GM20431 (cell line): ENCODE results near the gene SETSIP.
"Not testable (repeated sequence)": the region's sequence is repeated elsewhere in the genome, so short reads cannot be mapped to it uniquely, and the experiment has no call there.

Experiments used
- in situ Hi-C: fragments of 300-500 bp; cut with MseI, MboI; formaldehyde crosslinking; loops from one replicate; pipeline ENCODE4 v1.15.0; 2020; ENCODE audit warnings: low sequenced_read_pairs; ENCODE audit not compliant: unreplicated experiment

SETSIP gene

DNA sequence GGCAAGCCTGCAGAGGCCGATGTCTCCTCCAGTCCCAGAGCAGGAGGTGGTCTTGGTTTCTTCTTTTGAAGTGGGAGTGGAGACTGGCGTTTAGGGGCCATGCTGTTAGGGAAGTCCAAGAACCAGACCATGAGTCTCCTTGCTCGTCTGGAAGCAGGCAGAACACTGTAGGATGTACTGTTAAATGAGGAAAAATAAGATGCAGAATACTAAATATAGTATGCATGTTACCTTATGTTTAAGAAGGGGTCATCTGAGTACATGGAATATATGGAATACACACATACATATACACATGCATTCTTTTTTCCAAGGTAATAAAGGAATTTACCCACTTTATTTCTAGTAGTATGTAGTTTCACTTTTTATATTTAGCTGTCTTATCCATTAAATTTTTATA, at the start of gene SETSIP:
Gene SETSIP (minus strand): TSS at position 101 of the 400 bp plus-strand sequence. CDS start 0 bp downstream, at position 101.
- in situ Hi-C loops: no loop called here

DNA sequence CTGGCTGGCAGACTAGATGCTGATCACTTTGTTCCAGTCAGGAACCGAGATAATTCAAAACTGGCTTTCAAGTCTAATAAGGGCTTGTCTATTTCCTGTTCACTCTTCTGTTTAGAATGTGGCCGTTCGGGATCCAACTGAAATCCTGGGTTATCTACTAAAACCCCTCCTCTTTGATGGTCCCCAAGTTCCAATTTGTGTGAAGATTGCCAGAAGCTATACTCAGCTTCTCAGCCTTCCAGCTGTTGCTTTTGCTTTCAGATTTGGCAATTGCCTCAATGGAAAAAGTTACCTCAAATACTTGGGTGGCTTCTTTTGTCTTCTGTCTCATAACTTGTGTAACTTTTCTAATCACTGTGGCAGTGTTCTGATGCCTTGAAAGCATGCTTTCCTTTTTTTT, 48.7 kb upstream of the SETSIP start:
- in situ Hi-C loops: no loop called here

GRCh38 chr1:92118826-92119225, 43.6 kb upstream of the SETSIP start:
- in situ Hi-C loops: no loop called here

GRCh38 chr1:92117526-92117925, 42.3 kb upstream of the SETSIP start:
- in situ Hi-C loops: no loop called here

- in situ Hi-C loops: no loop called here
These were observed 33.4 kb upstream of the SETSIP start for GRCh38 chr1:92108631-92109030.

- in situ Hi-C loops: no loop called here
These were observed 30.4 kb upstream of the SETSIP start for GRCh38 chr1:92105546-92106081.

DNA sequence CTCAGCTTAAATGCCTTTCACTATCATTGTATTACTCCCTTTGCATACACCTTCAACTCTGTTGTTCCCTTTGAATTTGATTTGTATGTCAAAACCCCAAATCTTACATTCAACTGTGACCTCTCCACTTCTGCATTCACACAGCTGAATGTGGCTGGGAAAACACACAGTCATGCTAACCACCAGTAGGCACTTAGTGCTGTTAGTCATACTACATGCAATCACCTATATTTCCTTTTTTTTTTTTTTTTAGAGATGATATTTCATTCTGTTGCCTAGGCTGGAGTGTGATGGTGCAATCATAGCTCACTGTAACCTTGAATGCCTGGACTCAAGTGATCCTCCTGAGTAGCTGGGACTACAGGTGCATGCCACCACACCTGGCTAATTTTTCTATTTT, 21.1 kb upstream of the SETSIP start:
- in situ Hi-C loops: no loop called here

GRCh38 chr1:92095874-92096273, 20.7 kb upstream of the SETSIP start:
- in situ Hi-C loops: no loop called here

GRCh38 chr1:92094595-92094994, 19.4 kb upstream of the SETSIP start:
- in situ Hi-C loops: no loop called here

GRCh38 chr1:92094090-92094489, 18.9 kb upstream of the SETSIP start:
- in situ Hi-C loops: no loop called here

DNA sequence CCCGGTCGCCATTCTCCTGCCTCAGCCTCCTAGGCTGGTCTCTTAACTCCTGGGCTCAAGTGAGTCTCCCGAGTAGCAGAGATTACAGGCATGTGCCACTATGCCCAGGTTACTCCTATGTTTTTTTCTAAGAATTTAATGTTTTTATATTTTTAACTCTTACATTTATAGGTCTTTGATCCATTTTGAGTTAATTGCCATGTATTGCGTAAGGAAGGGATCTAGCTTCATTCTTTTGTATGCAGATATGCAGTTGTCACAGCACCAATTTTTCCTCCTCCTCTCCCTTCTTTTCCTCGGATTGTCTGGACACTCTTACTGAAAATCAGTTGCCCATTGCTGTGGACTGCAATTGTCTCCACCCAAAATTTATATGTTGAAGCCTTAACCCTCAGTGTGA, 16.4 kb upstream of the SETSIP start:
- in situ Hi-C loops: no loop called here

- in situ Hi-C loops: no loop called here
These were observed 12.3 kb upstream of the SETSIP start for GRCh38 chr1:92087542-92087941.

DNA sequence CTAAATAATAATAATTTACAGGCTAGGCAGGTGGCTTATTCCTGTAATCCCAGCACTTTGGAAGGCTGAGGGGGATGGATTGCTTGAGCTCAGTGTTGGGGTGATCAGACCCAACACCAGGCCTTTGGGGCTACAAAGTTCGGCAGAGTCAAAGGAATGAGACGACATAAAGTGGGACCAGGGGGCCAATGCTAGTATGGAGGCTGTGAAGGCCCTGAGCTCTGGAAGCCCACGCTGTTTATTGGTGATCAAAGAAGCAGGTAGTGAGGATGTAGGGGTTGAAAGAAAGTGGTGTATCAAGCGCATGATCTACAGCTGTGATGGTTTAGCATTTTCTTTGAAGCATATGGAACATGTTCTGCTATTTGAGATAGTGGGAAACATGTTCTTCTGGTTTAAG, 10.5 kb upstream of the SETSIP start:
- in situ Hi-C loops: no loop called here

- in situ Hi-C loops: no loop called here
These were observed 9.4 kb upstream of the SETSIP start for GRCh38 chr1:92084651-92085050.

GRCh38 chr1:92081031-92081430, 5.8 kb upstream of the SETSIP start:
- in situ Hi-C loops: no loop called here

DNA sequence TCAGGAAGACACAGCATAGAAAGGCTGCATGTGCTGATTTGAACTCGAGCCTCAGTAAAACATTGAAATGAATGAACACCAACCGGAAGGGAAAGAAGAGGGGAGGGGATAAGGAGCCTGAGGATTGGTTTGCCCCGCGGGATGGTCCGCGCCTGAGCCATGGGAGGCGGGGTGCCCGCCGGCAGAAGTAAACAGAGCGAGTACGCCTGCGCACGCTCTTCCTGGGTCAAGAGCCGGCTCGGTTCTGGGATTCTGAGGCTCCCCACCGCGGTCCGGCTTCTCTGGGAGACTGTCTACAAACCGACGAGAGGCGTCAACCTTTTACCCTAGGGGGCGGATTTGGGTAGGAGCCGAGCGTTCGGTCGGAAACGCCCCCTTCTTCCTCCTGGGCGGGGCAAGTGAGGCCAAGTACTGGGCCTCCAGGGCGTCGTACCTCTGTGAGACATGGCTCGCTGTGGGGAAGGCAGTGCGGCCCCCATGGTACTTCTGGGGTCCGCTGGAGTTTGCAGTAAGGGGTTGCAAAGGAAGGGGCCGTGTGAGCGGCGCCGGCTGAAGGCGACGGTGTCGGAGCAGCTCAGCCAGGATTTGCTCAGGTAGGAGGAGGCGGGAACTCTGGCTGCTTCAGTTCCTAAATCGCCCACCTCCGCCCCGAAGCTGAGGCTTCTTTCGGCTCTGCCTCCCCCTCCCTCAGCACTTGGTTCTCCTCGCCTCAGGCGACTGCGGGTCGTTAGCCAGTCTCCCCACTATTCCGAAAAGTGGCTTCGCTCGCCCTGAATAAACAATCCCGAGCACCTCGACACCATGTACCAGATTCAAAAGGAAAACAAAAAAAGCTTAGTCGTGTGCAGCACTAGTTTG, 5.1 kb upstream of the SETSIP start, which contains the start of gene BTBD8:
Gene BTBD8 (plus strand): TSS at position 218 of the 858 bp plus-strand sequence. CDS start 227 bp downstream, at position 445.
- in situ Hi-C loops: no loop called here

- in situ Hi-C loops: no loop called here
These were observed 4.2 kb upstream of the SETSIP start for GRCh38 chr1:92079441-92079840.

- in situ Hi-C loops: not testable (repeated sequence)
These were observed 2.9 kb upstream of the SETSIP start for GRCh38 chr1:92078077-92078476.

GRCh38 chr1:92076363-92076762, 1.2 kb upstream of the SETSIP start:
- in situ Hi-C loops: no loop called here

DNA sequence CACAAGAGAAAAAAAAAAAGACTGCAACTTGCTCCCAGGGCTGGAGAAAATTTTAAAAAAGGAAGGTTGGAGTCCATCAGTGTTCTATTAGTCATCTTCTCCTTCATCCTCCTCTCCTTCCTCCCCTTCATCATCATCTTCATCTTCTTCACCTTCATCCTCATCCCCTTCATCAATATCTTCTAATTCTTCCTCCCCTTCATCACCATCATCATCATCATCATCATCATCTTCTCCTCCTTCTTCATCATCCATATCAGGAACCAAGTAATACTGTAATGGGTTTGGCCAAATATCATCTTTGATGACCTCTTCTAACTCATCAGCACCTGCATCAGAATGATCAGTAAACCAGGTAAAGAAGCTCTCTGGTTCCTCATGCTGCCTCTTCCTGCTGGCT, 765 bp downstream of the SETSIP start:
- in situ Hi-C loops: not testable (repeated sequence)

GRCh38 chr1:92070892-92071291, 4.3 kb downstream of the SETSIP start:
- in situ Hi-C loops: no loop called here

- in situ Hi-C loops: no loop called here
These were observed 8.9 kb downstream of the SETSIP start for GRCh38 chr1:92066321-92066720.
